PC-9 (cell line): ENCODE results near the gene LAMC3. TPM values are rescaled to one million over a fixed set of nuclear protein-coding genes. Genes with fewer than 3 reads are reported as not detected.

ENCODE experiments used
- BruUV-seq: library from RNA; stranded (reverse); fragments of 400-500 nt; replicated peaks from 2 replicates; lab custom pipeline; 2021; lab: Mats Ljungman, UMichigan
- CTCF ChIA-PET: fragments of 300-600 bp; sonication (Branson Sonifier 250); formaldehyde crosslinking; loops from one replicate; lab custom pipeline; 2022; ENCODE audit warnings: antibody characterized with exemption; lab: Charles Lee
- POLR2A ChIA-PET: fragments of 300-600 bp; sonication (Branson Sonifier 250); formaldehyde crosslinking; loops from one replicate; lab custom pipeline; 2022; ENCODE audit warnings: antibody characterized with exemption; ENCODE audit not compliant: unreplicated experiment; lab: Charles Lee
- DNase-seq, 2 experiments: peaks; one replicate each; pipeline versions ENCODE4 v3.0.0 to v3.0.0-alpha.2; 2015 to 2022; ENCODE audit warnings: mixed read lengths in 1 of 2
- H2AFZ ChIP-seq: fragments of 200-600 bp; sonication (generic); 2 replicates; pipeline ENCODE4 v1.8.1; 2017; ENCODE audit warnings: antibody characterized with exemption
- H3F3A ChIP-seq: fragments of 200-600 bp; sonication (generic); 2 replicates; pipeline ENCODE4 v1.8.1; 2017; ENCODE audit warnings: antibody characterized with exemption, mild to moderate bottlenecking, low read depth; ENCODE audit not compliant: insufficient read depth
- H3K27ac ChIP-seq: fragments of 200-600 bp; sonication (generic); 2 replicates; pipeline ENCODE4 v1.6.1; 2016; ENCODE audit warnings: mixed run types
- H3K27me3 ChIP-seq: fragments of 200-600 bp; sonication (generic); 2 replicates; pipeline ENCODE4 v1.6.1; 2016; ENCODE audit warnings: low read depth, mixed run types; ENCODE audit not compliant: insufficient read depth
- H3K36me3 ChIP-seq: fragments of 200-600 bp; sonication (generic); 2 replicates; pipeline ENCODE4 v1.6.1; 2016; ENCODE audit warnings: low read depth, mixed run types
- H3K4me1 ChIP-seq: fragments of 200-600 bp; sonication (generic); replicated peaks from 2 replicates; pipeline ENCODE4 v1.6.1; 2016; ENCODE audit warnings: mixed run types; ENCODE audit not compliant: insufficient read depth
- H3K4me2 ChIP-seq: fragments of 200-600 bp; sonication (generic); 2 replicates; pipeline ENCODE4 v1.6.1; 2017; ENCODE audit warnings: mixed run types
- H3K4me3 ChIP-seq: fragments of 200-600 bp; sonication (generic); 2 replicates; pipeline ENCODE4 v1.6.1; 2016; ENCODE audit warnings: mixed run types
- H3K79me2 ChIP-seq: fragments of 200-600 bp; sonication (generic); 2 replicates; pipeline ENCODE4 v1.6.1; 2017; ENCODE audit warnings: low read depth, mixed run types
- H3K9me2 ChIP-seq: fragments of 200-600 bp; sonication (generic); 2 replicates; pipeline ENCODE4 v1.8.1; 2017; ENCODE audit warnings: mild to moderate bottlenecking; ENCODE audit not compliant: insufficient read depth
- H3K9me3 ChIP-seq: fragments of 200-600 bp; sonication (generic); 2 replicates; pipeline ENCODE4 v1.8.1; 2016; ENCODE audit warnings: low read depth; ENCODE audit not compliant: insufficient read depth
- H4K20me1 ChIP-seq: fragments of 200-600 bp; sonication (generic); 2 replicates; pipeline ENCODE4 v1.8.1; 2017; ENCODE audit not compliant: insufficient read depth
- EZH2 ChIP-seq: fragments of 200-600 bp; sonication (generic); IDR thresholded peaks from 2 replicates; pipeline ENCODE4 v1.8.0; 2017; ENCODE audit warnings: antibody characterized with exemption, low read depth
- intact Hi-C: fragments of 100-400 bp; cut with micrococcal nuclease; formaldehyde crosslinking; loops from one replicate; pipeline ENCODE4 v1.10.0; 2022; ENCODE audit not compliant: unreplicated experiment
- total RNA-seq: library from RNA; stranded (reverse); gene quantifications from 2 replicates; pipeline ENCODE4 v1.2.3, GENCODE V29; 2021
- TF ChIP-seq, protein P1 (sequence below): fragments of 200-600 bp; sonication (generic); conservative IDR thresholded peaks from 2 replicates; pipeline ENCODE4 v1.6.1; 2017; ENCODE audit warnings: mixed run types, antibody characterized with exemption, mild to moderate bottlenecking, moderate library complexity

The LAMC3 gene
- total RNA-seq, 1 experiment from 2014 or later: 0.41 TPM

DNA sequence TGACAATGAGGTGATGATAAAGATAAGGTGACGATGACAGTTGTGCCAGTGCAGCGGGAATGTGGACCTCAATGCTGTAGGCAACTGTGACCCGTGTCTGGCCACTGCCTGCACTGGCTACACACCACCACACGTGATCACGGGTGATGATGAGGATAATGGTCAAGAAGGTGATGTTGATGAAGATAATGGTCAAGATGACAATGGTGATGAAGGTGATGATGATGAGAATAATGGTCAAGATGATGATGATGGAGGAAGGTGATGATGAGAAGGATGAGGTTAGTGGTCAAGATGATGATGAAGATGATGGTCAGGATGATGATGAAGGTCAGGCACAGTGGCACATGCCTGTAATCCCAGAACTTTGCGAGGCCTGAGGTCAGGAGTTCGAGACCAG is 56.6 kb downstream of the LAMC3 start:
- TF ChIP-seq, protein P1, sequence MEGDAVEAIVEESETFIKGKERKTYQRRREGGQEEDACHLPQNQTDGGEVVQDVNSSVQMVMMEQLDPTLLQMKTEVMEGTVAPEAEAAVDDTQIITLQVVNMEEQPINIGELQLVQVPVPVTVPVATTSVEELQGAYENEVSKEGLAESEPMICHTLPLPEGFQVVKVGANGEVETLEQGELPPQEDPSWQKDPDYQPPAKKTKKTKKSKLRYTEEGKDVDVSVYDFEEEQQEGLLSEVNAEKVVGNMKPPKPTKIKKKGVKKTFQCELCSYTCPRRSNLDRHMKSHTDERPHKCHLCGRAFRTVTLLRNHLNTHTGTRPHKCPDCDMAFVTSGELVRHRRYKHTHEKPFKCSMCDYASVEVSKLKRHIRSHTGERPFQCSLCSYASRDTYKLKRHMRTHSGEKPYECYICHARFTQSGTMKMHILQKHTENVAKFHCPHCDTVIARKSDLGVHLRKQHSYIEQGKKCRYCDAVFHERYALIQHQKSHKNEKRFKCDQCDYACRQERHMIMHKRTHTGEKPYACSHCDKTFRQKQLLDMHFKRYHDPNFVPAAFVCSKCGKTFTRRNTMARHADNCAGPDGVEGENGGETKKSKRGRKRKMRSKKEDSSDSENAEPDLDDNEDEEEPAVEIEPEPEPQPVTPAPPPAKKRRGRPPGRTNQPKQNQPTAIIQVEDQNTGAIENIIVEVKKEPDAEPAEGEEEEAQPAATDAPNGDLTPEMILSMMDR: no peak
- no peak for TF ChIP-seq EZH2
- H2AFZ ChIP-seq: no peak overlapping the region
- no peak overlapping the region for H3K27ac ChIP-seq
- no peak overlapping the region for H3K4me3 ChIP-seq
- H3K4me2 ChIP-seq: no peak overlapping the region
- no peaks in the 10 kb centered on the region for H3F3A ChIP-seq
- DNase-seq: no peak
- no peaks in the 10 kb centered on the region for H3K9me3 ChIP-seq
- CTCF ChIA-PET: no interaction called here
- no peaks in the 10 kb centered on the region for H3K4me1 ChIP-seq
- H3K27me3 ChIP-seq: peaks cover 24% of the 10 kb centered on the region
- H3K79me2 ChIP-seq: no peaks in the 10 kb centered on the region
- H4K20me1 ChIP-seq: no peaks in the 10 kb centered on the region
- POLR2A ChIA-PET: no interaction called here
- intact Hi-C loops: no loop called here
- H3K36me3 ChIP-seq: no peaks in the 10 kb centered on the region
- no TSS peak for BruUV-seq
- no peaks in the 10 kb centered on the region for H3K9me2 ChIP-seq

DNA sequence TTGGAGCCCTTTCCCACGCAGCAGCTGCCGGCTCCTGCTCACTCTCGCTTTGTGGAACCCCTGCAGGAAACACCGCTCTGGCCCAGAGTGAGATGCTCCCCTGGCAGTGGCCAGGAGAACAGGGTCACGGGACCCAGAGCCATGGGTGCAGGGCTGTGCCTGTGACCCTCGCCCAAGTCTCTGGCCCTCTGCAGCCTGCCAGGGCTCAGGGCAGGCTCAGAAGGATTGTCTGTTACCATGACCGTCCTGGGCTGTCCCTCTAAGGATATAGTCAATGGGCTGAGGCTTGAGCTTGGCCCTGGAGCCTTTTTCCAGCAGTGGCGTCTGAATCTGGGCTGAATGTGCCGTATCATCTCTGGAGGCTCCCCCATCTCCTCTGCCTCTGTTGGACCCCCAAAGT is 58.7 kb downstream of the LAMC3 start:
- Histone ChIP-seq H3K9me2 (no peaks in the 10 kb centered on the region), H3K9me3 (no peaks in the 10 kb centered on the region), H3K4me2 (no peak overlapping the region), H4K20me1 (no peaks in the 10 kb centered on the region), H2AFZ (no peak overlapping the region), H3K36me3 (no peaks in the 10 kb centered on the region), H3K4me3 (no peak overlapping the region), H3F3A (no peaks in the 10 kb centered on the region), H3K27me3 (peaks cover 24% of the 10 kb centered on the region), H3K4me1 (no peaks in the 10 kb centered on the region), H3K79me2 (no peaks in the 10 kb centered on the region), H3K27ac (no peak overlapping the region)
- CTCF ChIA-PET: no interaction called here
- BruUV-seq: no TSS peak
- POLR2A ChIA-PET: interaction anchor here (0.6 kb wide), 1 partner anchor 231 kb away, joined by 8 read pairs; no protein-coding TSS in a partner anchor
- TF ChIP-seq, protein P1: no peak
- no peak for TF ChIP-seq EZH2
- no peak for DNase-seq
- intact Hi-C loops: no loop called here

DNA sequence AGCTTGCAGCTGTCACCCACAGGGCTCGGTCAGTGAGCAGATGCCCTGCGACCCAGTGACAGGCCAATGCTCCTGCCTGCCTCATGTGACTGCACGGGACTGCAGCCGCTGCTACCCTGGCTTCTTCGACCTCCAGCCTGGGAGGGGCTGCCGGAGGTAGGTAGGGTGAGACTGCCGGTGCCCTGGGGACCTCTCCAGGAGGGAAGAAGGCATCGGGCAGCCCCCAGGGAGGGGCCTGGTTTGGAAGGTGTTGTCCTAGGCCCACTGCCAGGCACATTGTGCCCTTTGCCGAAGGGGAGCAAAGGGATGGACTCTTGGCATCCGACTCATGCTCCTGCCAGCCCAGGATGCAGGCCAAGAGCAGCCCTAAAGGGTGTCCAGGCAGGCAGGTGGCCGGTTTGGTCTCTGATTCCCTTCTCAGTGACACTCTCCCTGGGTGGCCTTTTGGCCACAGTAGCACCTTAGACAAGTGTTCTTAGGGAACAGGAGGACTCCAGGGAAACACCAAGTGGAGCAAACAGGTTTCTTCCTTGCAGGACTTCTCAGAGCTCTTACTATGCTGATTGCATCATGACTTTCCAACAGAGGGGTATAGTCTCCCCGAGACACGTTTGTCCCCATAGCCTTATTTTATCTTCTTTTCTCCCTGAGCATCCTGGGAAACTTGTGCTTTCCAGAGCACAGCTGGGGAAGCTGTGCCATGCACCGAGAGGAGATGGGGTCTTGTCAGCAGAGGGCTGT is 59.3 kb downstream of the LAMC3 start:
- Histone ChIP-seq H4K20me1 (no peaks in the 10 kb centered on the region), H3K9me2 (no peaks in the 10 kb centered on the region), H3K27me3 (peaks cover 24% of the 10 kb centered on the region), H3K4me3 (no peak overlapping the region), H3K4me1 (no peaks in the 10 kb centered on the region), H2AFZ (no peak overlapping the region), H3K79me2 (no peaks in the 10 kb centered on the region), H3K27ac (no peak overlapping the region), H3F3A (no peaks in the 10 kb centered on the region), H3K36me3 (no peaks in the 10 kb centered on the region), H3K9me3 (no peaks in the 10 kb centered on the region), H3K4me2 (no peak overlapping the region)
- ChIA-PET CTCF (no interaction called here), POLR2A (no interaction called here)
- intact Hi-C loops: no loop called here
- TF ChIP-seq, protein P1: no peak
- TF ChIP-seq EZH2: no peak
- BruUV-seq: no TSS peak
- DNase-seq: no peak
